PFSK-1 (cell line): ENCODE results near the gene FOSL2.

Experiments
- FOXP2 ChIP-seq: optimal IDR thresholded peaks from 2 replicates; pipeline ENCODE3; 2011; ENCODE audit warnings: borderline replicate concordance, control low read depth, inconsistent platforms; ENCODE audit not compliant: insufficient read depth; ENCODE audit errors: extremely low read length, extremely low read depth
- POLR2AphosphoS5 ChIP-seq: IDR thresholded peaks from 2 replicates; pipeline ENCODE4 v1.6.1; 2012; ENCODE audit warnings: low read depth, mild to moderate bottlenecking, control low read depth, low read length, moderate library complexity
- SIN3A ChIP-seq: IDR thresholded peaks from 2 replicates; pipeline ENCODE4 v1.6.1; 2012; ENCODE audit warnings: mild to moderate bottlenecking, low read length, moderate library complexity, borderline replicate concordance; ENCODE audit not compliant: insufficient read depth
- TAF1 ChIP-seq: IDR thresholded peaks from 2 replicates; pipeline ENCODE4 v1.6.1; 2012; ENCODE audit warnings: low read length, control low read depth, borderline replicate concordance; ENCODE audit not compliant: insufficient read depth
- TF ChIP-seq, protein P1 (sequence below), 2 experiments: IDR thresholded peaks; 2 replicates each; pipeline versions ENCODE4 v1.6.1 to v1.8.0; 2011 to 2012; ENCODE audit warnings: low read depth in 2 of 2, low read length in 2 of 2, control low read depth in 1 of 2, inconsistent platforms in 1 of 2, mild to moderate bottlenecking in 1 of 2, moderate library complexity in 1 of 2; ENCODE audit not compliant: insufficient read depth in 1 of 2

FOSL2 gene

DNA sequence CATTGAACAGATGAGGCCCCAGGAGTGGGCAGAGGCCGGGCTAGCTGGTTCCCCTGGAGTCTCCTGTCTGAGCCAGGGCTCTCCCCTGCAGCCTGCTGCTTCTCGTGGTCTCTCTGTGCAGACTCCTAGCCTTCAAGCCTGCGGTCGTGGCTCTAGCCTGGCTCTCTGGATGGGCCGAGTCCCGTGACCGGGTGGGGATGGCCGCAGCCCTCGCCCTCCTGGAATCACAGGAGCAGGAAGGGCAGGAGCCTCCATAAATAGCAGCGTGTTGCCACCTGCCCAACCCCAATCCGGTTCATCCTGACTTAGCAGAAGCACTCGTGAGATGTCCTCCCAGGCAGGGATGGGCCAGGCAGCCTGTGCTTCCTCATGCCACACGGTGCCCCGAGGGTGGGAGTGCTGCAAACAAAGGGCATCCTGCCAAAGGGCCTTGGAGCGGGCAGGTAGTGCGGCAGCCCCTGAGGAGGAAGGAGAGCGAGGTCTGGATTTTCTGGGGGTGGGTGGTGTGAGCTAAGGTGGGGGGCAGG is 43.9 kb downstream of the FOSL2 start:
- TF ChIP-seq FOXP2, result no peak

DNA sequence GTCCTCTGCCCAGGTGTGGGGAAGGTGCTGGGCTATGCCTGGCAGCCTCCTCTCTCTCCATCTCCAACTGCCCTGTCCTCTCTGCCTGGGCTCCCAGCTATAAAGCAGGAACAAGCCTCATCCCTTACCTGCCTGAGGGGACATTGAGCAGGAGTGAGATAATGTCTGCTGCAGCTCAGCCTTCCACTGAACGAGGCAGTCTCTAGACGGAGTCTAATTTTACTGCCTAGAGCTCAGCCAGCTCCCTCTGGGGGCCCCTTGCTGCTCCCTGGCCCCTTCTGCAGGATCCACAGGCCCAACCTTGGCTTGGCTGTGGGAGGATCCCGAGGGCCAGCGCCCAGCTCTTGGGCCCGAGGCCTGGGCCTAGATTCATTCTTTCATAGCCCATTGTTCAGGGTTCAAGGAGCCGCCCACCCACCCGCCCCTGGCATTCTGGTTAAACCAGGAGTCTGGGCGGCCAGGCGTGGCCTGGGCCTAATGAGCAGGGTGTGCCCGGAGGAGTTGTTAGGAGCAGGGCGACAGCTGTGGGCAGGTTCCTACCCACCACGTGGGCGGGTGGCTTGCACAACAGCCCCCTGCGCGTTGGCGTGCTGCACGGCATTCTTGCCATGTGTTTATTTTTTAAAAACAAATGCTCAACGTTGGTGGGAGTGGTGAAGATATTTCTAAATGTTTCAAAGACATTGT is 44.6 kb downstream of the FOSL2 start:
- TF ChIP-seq, protein P1, sequence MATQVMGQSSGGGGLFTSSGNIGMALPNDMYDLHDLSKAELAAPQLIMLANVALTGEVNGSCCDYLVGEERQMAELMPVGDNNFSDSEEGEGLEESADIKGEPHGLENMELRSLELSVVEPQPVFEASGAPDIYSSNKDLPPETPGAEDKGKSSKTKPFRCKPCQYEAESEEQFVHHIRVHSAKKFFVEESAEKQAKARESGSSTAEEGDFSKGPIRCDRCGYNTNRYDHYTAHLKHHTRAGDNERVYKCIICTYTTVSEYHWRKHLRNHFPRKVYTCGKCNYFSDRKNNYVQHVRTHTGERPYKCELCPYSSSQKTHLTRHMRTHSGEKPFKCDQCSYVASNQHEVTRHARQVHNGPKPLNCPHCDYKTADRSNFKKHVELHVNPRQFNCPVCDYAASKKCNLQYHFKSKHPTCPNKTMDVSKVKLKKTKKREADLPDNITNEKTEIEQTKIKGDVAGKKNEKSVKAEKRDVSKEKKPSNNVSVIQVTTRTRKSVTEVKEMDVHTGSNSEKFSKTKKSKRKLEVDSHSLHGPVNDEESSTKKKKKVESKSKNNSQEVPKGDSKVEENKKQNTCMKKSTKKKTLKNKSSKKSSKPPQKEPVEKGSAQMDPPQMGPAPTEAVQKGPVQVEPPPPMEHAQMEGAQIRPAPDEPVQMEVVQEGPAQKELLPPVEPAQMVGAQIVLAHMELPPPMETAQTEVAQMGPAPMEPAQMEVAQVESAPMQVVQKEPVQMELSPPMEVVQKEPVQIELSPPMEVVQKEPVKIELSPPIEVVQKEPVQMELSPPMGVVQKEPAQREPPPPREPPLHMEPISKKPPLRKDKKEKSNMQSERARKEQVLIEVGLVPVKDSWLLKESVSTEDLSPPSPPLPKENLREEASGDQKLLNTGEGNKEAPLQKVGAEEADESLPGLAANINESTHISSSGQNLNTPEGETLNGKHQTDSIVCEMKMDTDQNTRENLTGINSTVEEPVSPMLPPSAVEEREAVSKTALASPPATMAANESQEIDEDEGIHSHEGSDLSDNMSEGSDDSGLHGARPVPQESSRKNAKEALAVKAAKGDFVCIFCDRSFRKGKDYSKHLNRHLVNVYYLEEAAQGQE (IDR thresholded peaks at IDR 0.05; ENCODE audit: insufficient read depth in 1 of 2, low read depth in 2 of 2, low read length in 2 of 2), result no peak
- TF ChIP-seq TAF1 (no peak), POLR2AphosphoS5 (no peak)

DNA sequence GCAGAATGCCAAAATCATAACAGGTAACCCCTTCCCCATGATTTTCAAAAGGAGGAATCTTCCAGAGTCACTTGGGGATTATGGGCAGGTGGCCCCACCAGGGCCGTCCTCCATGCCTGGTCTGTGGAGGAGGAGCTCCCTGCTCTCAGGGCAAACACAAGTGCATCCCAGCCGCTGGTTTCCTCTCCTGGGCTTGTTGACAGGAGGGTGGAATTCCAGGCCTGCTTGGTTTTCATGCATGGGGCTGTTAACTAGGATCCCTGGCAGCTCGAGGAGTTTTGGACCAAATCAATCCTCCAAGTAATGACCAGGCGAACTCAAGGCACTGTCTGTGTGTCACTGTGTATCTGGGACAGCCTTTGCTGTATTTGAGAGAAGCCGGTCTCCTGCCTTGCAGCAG is 45.3 kb downstream of the FOSL2 start:
- no peak for TF ChIP-seq FOXP2
- TF ChIP-seq TAF1, result no peak
- TF ChIP-seq POLR2AphosphoS5, result no peak
- TF ChIP-seq, protein P1 (IDR thresholded peaks at IDR 0.05; ENCODE audit: insufficient read depth in 1 of 2, low read depth in 2 of 2, low read length in 2 of 2), result no peak
- TF ChIP-seq SIN3A, result no peak

DNA sequence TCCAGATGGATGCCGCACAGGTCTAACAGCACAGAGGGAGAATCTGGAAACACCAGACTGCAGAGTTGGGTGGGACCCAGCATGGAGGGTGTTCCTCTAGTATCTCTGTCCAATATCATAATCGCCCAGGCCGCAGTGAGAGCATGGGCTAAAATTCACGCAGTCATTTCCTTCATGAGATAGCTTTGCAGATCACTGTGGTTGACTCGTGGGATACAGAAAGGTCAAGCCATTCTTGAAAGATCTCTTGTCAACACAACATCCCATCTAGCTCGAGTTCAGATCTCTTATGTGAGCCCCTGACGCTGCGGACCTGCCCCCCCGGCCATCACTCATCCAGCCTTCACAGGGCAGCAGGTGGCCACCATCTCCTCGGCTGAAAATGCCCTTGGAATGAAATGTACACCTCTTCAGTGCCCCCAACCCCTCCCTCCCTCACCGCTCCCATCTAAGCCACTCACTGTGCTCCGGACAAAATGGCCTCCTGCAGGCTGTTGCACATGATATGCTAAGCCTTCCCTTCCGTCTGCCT is 45.9 kb downstream of the FOSL2 start:
- TF ChIP-seq, protein P1 (IDR thresholded peaks at IDR 0.05; ENCODE audit: insufficient read depth in 1 of 2, low read depth in 2 of 2, low read length in 2 of 2), result no peak

DNA sequence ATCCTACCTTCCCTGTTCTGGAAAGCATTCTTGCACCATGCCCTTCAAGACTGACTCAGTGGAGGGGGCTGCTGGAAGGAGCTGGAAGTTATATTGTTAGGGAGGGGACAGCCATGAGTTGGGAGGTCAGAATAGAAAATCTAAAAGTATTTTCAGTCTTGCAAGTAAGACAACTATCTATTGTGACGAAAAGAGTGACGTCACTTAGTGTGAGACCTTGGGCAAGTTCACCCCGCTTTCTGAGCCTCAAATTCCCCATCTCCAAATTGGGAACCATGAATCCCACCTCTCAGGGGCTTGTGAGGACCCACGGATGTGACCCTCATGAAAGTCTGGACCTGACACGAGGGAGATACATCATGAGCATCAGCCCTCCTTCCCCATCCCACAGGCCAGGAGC is 46.5 kb downstream of the FOSL2 start:
- TF ChIP-seq, protein P1 (IDR thresholded peaks at IDR 0.05; ENCODE audit: insufficient read depth in 1 of 2, low read depth in 2 of 2, low read length in 2 of 2), result no peak
- TF ChIP-seq TAF1, result no peak
- TF ChIP-seq FOXP2, result no peak
- TF ChIP-seq SIN3A, result no peak
- TF ChIP-seq POLR2AphosphoS5, result no peak
